Activated CD8-positive, alpha-beta memory T cell treated with anti-CD3 and anti-CD28 coated beads, Interleukin-2, amount 50 U/mL, for 4 hours (primary cell): ENCODE results near the gene NTSR1.

ENCODE experiments used
- DNase-seq: peaks from one replicate; pipeline ENCODE4 v3.0.0-alpha.2; 2020

NTSR1 gene

GRCh38 chr20:62805155-62805710 lies 96.6 kb downstream of the NTSR1 start:
- peak; percentile 68 for DNase-seq

- no peak for DNase-seq
These were observed 97.2 kb downstream of the NTSR1 start for GRCh38 chr20:62805711-62806382.

- no peak for DNase-seq
These were observed 97.9 kb downstream of the NTSR1 start for GRCh38 chr20:62806383-62807050.

- no peak for DNase-seq
These were observed 99.0 kb downstream of the NTSR1 start for GRCh38 chr20:62807444-62808210.

GRCh38 chr20:62808211-62808865 lies 99.7 kb downstream of the NTSR1 start:
- peak; percentile 80 for DNase-seq

GRCh38 chr20:62809530-62810428 lies 101.1 kb downstream of the NTSR1 start:
- DNase-seq, result no peak

GRCh38 chr20:62811320-62811719 lies 102.7 kb downstream of the NTSR1 start:
- DNase-seq, result no peak

- no peak for DNase-seq
These were observed 103.1 kb downstream of the NTSR1 start for GRCh38 chr20:62811720-62812119.
